Loucy (cell line): ENCODE data around the gene MBP.

Experiments
- H2AFZ ChIP-seq: fragments of 200-600 bp; sonication (generic); 2 replicates; pipeline ENCODE4 v1.6.0; 2016; ENCODE audit warnings: antibody characterized with exemption, mild to moderate bottlenecking, low read length, moderate library complexity
- H3F3A ChIP-seq: fragments of 200-600 bp; 2 replicates; pipeline ENCODE4 v1.6.0; 2016; ENCODE audit warnings: antibody characterized with exemption, low read depth, mild to moderate bottlenecking
- H3K27me3 ChIP-seq: fragments of 200-600 bp; sonication (generic); 2 replicates; pipeline ENCODE4 v1.6.1; 2014; ENCODE audit warnings: low read length, mild to moderate bottlenecking; ENCODE audit not compliant: insufficient read depth, poor library complexity, severe bottlenecking
- H3K36me3 ChIP-seq: fragments of 200-600 bp; sonication (generic); 2 replicates; pipeline ENCODE4 v1.6.1; 2016; ENCODE audit warnings: low read length; ENCODE audit not compliant: insufficient read depth
- H3K4me1 ChIP-seq: fragments of 200-600 bp; sonication (generic); 2 replicates; pipeline ENCODE4 v1.5.1; 2014; ENCODE audit warnings: low read length, mild to moderate bottlenecking; ENCODE audit not compliant: insufficient read depth, poor library complexity, severe bottlenecking
- H3K4me2 ChIP-seq: fragments of 200-600 bp; sonication (generic); 2 replicates; pipeline ENCODE4 v1.6.0; 2014; ENCODE audit warnings: antibody characterized with exemption, low read length, low read depth, mild to moderate bottlenecking; ENCODE audit not compliant: poor library complexity, severe bottlenecking
- H3K4me3 ChIP-seq: fragments of 200-600 bp; sonication (generic); 2 replicates; pipeline ENCODE4 v1.5.1; 2014; ENCODE audit warnings: low read length, mild to moderate bottlenecking, mixed read lengths; ENCODE audit not compliant: poor library complexity, severe bottlenecking
- H3K79me2 ChIP-seq: fragments of 200-600 bp; sonication (generic); 2 replicates; pipeline ENCODE4 v1.6.1; 2014; ENCODE audit warnings: low read length; ENCODE audit not compliant: insufficient read depth
- H3K9ac ChIP-seq: fragments of 200-600 bp; sonication (generic); 2 replicates; pipeline ENCODE4 v1.6.0; 2014; ENCODE audit warnings: mild to moderate bottlenecking, low read depth, low read length, moderate library complexity; ENCODE audit not compliant: poor library complexity, severe bottlenecking
- H3K9me2 ChIP-seq: fragments of 200-600 bp; sonication (generic); replicated peaks from 2 replicates; pipeline ENCODE4 v1.6.1; 2016; ENCODE audit warnings: low read depth, low read length, mixed read lengths
- H3K9me3 ChIP-seq: fragments of 200-600 bp; sonication (generic); 2 replicates; pipeline ENCODE4 v1.6.1; 2014; ENCODE audit warnings: mild to moderate bottlenecking, antibody characterized with exemption, low read length, low read depth; ENCODE audit not compliant: insufficient read depth
- H4K20me1 ChIP-seq: fragments of 200-600 bp; sonication (generic); 2 replicates; pipeline ENCODE4 v1.6.0; 2014; ENCODE audit warnings: antibody characterized with exemption, low read length, mild to moderate bottlenecking; ENCODE audit not compliant: insufficient read depth, poor library complexity, severe bottlenecking
- EZH2phosphoT487 ChIP-seq: fragments of 200-600 bp; IDR thresholded peaks from 2 replicates; pipeline ENCODE4 v1.6.1; 2018; ENCODE audit warnings: antibody characterized with exemption, mild to moderate bottlenecking, moderate library complexity, borderline replicate concordance
- TF ChIP-seq, protein P1 (sequence below): fragments of 200-600 bp; sonication (generic); conservative IDR thresholded peaks from 2 replicates; pipeline ENCODE4 v1.5.1; 2014; ENCODE audit warnings: mild to moderate bottlenecking, antibody characterized with exemption, low read length

MBP gene

DNA sequence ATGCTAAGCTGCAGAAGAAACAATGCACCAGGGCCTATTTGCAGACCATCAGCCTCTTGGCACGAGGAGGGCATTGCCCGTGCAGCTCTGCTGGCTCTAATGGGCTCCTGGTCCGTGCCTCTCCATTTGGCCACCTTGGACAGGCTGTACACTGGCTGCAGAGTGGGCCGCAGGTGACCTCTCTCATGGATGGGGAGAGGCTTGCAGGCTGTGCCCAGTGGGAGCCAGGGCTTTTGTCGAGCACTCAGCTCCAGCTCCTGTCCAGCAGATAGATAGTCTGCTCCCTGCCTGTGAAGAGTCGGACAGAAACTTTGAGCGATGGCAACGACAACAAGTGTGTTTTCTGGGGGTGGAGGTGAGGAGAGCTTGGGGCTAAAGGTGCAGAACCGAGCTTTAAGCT is 100.9 kb downstream of the MBP start:
- H3K27me3 ChIP-seq, result no peaks in the 10 kb centered on the region
- no peaks in the 10 kb centered on the region for H3K79me2 ChIP-seq
- no peaks in the 10 kb centered on the region for H4K20me1 ChIP-seq
- no peaks in the 10 kb centered on the region for H3F3A ChIP-seq
- H3K36me3 ChIP-seq, result no peaks in the 10 kb centered on the region
- H3K4me1 ChIP-seq, result peaks cover 14% of the 10 kb centered on the region
- TF ChIP-seq, protein P1, sequence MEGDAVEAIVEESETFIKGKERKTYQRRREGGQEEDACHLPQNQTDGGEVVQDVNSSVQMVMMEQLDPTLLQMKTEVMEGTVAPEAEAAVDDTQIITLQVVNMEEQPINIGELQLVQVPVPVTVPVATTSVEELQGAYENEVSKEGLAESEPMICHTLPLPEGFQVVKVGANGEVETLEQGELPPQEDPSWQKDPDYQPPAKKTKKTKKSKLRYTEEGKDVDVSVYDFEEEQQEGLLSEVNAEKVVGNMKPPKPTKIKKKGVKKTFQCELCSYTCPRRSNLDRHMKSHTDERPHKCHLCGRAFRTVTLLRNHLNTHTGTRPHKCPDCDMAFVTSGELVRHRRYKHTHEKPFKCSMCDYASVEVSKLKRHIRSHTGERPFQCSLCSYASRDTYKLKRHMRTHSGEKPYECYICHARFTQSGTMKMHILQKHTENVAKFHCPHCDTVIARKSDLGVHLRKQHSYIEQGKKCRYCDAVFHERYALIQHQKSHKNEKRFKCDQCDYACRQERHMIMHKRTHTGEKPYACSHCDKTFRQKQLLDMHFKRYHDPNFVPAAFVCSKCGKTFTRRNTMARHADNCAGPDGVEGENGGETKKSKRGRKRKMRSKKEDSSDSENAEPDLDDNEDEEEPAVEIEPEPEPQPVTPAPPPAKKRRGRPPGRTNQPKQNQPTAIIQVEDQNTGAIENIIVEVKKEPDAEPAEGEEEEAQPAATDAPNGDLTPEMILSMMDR, result no peak
- no peak for TF ChIP-seq EZH2phosphoT487
- no peak overlapping the region for H3K9ac ChIP-seq
- H3K4me2 ChIP-seq, result no peak overlapping the region
- no peaks in the 10 kb centered on the region for H3K9me2 ChIP-seq
- no peak overlapping the region for H3K4me3 ChIP-seq
- no peaks in the 10 kb centered on the region for H3K9me3 ChIP-seq
- no peak overlapping the region for H2AFZ ChIP-seq

- H3K27me3 ChIP-seq, result no peaks in the 10 kb centered on the region
- no peak overlapping the region for H3K4me2 ChIP-seq
- H4K20me1 ChIP-seq, result no peaks in the 10 kb centered on the region
- peaks cover 14% of the 10 kb centered on the region for H3K4me1 ChIP-seq
- TF ChIP-seq EZH2phosphoT487, result no peak
- TF ChIP-seq, protein P1, result no peak
- no peak overlapping the region for H2AFZ ChIP-seq
- H3K9me3 ChIP-seq, result no peaks in the 10 kb centered on the region
- H3K79me2 ChIP-seq, result no peaks in the 10 kb centered on the region
- no peak overlapping the region for H3K9ac ChIP-seq
- H3K4me3 ChIP-seq, result no peak overlapping the region
- no peaks in the 10 kb centered on the region for H3K36me3 ChIP-seq
- H3K9me2 ChIP-seq, result no peaks in the 10 kb centered on the region
- H3F3A ChIP-seq, result no peaks in the 10 kb centered on the region
Observed at GRCh38 chr18:77030201-77030600, 102.4 kb downstream of the MBP start.

DNA sequence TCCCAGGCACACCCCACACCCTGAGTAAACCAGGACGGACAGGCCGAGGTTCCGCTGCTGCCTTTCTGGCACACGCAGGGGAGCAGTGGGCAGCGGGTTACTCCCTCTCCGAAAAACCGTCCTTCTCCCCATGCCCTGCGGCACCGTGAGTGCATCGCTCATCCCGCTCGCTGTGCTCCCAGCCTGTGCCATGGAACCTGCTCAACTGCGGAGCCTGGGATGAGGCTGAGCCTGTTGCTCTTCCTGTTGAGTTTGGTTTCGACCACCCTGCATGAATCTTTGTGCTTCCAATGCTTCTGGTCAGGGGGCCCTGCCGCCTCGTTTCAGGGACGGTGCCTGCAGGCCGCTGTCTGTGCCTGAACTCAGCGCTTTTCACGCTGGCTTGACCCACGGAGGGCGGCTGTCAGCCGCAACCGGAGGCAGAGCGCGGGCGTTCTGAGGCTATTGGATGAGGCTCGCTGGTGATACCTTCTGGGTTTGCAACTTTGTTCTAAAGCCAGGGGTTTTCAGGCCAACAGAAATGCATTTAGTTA is 106.7 kb downstream of the MBP start:
- Histone ChIP-seq H3K9me2 (no peaks in the 10 kb centered on the region), H3K36me3 (no peaks in the 10 kb centered on the region), H3K27me3 (no peaks in the 10 kb centered on the region), H3K4me1 (peaks cover 28% of the 10 kb centered on the region), H2AFZ (no peak overlapping the region), H3F3A (no peaks in the 10 kb centered on the region), H4K20me1 (no peaks in the 10 kb centered on the region), H3K79me2 (no peaks in the 10 kb centered on the region), H3K4me2 (no peak overlapping the region), H3K4me3 (no peak overlapping the region), H3K9ac (no peak overlapping the region), H3K9me3 (no peaks in the 10 kb centered on the region)
- TF ChIP-seq EZH2phosphoT487, result no peak
- TF ChIP-seq, protein P1, result no peak
